ENCODE results near the gene PRR33.

GRCh38 chr11:1922481-1923081 lies 30.9 kb upstream of the PRR33 start:
- TF ChIP-seq CTCF (IDR thresholded peaks at IDR 0.05; ENCODE audit: low read depth, low read length, poor library complexity, severe bottlenecking) (no peak), EZH2phosphoT487 (IDR thresholded peaks at IDR 0.05; ENCODE audit: borderline replicate concordance, low read length) (no peak)
